NCI-H526 (cell line): ENCODE data around the gene ATP5F1E.
"Not testable (repeated sequence)": the region's sequence is repeated elsewhere in the genome, so short reads cannot be mapped to it uniquely, and the experiment has no call there.

Experiments
- DNase-seq, 2 experiments: peaks; one replicate each; lab custom pipeline; 2025; lab: John Stamatoyannopoulos, UW

The ATP5F1E gene

GRCh38 chr20:59019217-59019616 is 12.9 kb downstream of the ATP5F1E start, which contains the start of gene TUBB1:
TSS of gene TUBB1 (plus strand) at chr20:59019429. CDS start at chr20:59019523, 94 bp downstream.
- no peak for DNase-seq

- DNase-seq: no peak
Observed at GRCh38 chr20:59018817-59019216, 13.3 kb downstream of the ATP5F1E start.

- DNase-seq: no peak
Observed at GRCh38 chr20:59017493-59018231, 14.5 kb downstream of the ATP5F1E start.

- no peak for DNase-seq
Observed at GRCh38 chr20:59016795-59017492, 15.2 kb downstream of the ATP5F1E start.

DNA sequence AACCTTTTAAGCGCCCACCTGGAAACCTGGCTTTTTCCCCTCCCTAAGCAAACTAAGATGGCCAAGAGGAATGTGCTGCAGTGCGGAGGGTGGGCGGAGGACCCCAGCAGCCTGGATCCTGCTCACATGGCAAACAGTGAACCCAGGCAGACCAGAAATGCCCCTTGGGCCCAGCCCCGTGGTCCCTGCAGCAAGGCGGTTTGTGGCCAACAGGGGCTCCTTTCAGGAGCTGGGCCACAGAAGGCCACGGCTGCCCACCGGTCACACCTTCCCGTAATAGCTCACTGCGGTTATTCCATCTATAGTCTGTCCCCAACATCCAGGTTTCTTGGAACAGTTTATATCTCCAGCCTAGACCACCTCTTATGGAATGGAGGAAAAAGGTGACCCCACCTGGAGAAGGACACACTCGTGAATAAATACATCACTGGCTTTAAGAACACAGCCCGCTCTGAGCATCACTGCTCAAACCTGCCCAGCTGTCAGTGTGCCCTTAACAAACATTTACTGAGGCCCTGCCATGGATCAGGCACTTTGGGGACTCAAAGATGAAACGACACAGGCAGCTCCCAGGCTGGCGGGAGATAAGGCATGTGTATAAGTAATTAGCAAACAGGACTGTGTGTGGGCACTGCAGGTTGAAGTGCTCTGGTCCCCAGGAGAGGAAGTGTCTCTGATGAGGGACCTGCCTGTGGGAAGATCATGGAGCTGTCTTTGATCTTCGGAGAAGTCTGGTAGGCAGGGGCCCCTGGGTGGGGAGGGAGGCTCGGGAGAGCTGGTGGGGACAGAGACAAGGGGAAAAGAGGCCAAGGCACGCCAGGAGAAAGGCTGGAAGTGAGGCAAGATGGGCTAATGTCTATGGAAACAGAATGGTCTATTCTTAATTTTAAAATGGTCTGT is 16.1 kb downstream of the ATP5F1E start:
- DNase-seq: no peak

DNA sequence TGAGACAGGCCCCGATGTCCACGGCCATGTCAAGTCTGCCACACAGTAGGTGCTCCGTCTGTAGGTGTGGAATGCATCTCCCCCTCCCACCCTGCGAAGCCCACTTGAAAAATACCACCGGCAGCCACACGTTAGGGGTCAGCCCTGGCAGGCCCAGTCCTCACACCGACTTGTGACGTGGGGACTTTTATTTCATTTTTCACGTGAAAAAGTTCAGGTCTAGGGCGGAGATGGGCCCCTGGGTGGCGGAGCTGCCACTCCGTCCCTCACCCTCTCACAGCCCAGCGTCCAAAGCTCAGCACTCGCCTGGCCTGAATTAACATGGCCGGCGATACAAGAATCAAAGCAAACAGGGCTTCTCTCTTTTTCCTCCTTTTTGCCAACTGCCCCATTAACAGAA is 16.7 kb downstream of the ATP5F1E start:
- no peak for DNase-seq

DNA sequence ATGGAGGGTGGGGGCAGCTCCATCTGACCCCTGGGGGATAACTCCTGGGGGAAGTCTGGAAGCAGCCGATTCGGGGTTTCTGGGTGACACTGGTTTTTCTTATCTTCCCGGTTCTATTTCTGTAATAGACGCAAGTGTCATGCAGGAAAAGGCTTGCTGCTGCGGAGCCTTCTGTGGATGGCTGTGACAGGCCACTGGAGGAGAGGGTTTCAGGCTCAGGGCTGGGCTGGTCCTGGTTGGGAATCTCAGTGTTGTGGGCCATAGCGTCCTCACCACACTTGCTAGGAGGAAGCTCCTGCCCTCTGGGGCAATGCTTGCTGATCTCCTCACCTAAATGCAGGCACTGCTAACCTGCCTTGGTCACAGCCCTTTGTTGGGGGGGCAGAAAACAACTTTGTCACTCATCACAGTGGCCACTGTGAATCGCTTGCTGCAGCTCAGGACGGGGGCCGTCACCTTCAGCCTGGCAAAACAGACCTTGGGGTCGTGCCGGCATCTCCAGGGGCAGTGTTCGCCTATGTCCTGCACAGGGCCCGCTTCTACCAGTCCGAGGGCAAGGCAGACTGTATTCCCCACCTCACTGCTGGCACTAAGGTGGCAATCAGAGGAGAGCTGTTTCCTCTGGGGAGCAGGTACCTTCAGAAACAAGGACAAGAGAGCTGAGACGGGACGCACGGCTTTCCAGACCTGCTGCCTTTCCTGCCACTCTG is 17.3 kb downstream of the ATP5F1E start:
- no peak for DNase-seq

DNA sequence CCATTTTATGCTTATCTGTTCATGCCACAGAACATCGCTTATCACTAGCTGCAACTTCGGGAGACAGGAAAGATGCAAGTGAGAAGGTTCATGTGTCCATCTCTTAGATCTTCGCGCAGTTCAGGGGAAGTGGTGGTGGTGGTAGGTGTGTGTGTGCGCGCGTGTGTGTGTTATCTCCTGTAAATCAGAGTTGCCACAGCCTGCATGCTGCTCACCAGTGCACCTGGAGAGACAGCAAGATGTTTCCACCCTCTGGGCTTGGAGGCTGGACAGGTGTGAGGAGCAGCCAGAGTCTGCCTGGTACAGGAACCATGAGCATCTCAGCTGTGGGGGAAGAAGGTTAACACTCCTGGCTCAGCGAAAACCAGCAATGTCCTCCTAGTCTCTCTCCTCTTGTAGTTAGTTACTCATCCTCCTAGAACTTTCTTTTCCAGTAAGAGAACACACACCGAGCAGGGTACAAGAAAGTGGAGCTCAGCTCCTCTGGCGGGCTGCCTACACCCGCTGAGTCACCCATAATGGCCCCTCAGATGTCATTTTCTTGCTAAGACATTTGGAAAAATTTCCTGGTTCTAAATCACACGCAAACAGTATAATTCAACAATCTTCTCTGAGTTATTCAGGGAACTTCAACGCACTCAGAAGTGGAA is 18.1 kb downstream of the ATP5F1E start:
- no peak for DNase-seq

- DNase-seq: no peak
Observed at GRCh38 chr20:59013031-59013951, 18.8 kb downstream of the ATP5F1E start.

DNA sequence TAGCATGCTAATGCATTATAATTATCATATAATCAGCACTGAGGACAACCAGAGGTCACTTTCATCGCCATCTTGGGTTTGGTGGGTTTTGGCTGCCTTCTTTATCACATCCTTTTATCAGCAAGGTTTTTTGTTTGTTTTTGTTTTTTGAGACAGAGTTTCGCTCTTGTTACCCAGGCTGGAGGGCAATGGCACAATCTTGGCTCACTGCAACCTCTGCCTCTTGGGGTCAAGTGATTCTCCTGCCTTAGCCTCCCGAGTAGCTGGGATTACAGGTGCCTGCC is 20.3 kb downstream of the ATP5F1E start:
- DNase-seq: not testable (repeated sequence)

DNA sequence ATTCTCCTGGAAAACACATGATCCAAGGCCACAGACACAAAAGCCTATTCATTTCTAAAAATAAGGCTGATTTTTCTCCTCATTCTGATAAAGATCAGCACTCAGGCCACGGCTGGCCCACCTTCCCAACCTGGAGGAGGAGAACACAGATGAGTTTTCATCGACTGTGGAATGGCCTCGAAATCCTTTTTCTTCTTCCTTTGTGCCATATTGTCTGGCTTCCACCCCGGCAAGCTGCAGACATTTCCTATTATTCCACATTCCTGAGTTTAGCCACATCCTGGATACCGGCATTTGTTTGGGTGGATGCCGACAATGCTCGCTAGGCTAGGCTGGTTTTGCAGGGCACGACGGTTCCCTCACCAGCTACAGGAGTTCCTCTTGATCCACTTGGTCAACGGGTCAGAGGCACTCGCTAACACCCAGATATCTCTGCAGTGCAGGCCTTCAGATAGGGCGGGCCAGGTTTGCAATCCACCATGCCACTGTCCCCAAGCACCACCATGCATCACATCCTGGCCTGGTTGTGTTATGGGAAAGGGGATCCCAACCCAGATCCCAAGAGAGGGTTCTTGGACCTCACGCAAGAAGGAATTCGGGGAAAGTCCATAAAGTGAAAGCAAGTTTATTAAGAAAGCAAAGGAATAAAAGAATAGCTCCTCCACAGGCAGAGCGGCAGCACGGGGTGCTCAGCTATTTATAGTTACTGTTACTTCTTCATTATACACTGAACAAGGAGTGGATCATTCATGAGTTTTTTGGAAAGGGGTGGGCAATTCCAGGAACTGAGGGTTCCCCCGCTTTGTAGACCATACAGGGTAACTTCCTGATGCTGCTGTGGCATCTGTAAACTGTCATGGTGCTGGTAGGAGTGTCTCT is 20.9 kb downstream of the ATP5F1E start:
- DNase-seq: no peak

GRCh38 chr20:59010321-59010994 is 21.7 kb downstream of the ATP5F1E start:
- no peak for DNase-seq

DNA sequence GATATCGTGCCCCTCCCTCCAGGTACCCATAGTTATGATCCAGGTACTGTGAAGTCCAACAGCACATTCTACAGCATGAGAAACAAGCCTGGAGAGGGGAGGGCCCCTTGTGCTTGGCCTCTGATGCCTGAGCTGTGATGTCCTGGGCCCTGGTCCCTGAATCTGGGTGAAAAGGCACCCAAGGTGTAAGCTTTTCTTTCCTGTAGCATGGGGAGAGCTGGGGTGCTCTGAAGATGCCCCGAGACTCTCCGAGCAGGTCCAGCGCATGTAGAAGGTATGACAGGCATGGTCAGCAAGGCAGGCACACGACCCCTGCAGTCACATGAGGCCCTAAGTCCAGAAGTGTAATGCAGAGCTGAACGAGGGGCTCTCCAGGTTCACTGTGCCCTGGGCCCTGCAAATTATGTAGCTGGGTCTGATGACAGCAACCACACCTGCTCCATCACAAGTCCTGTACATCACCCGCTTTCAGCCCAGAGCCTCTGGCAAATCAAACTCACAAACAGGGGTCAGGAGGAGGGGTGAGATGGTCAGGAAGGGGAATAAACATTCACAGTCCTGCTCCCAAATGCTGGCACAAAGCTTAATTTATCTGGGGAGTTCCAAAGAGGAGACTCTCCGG is 23.3 kb downstream of the ATP5F1E start:
- DNase-seq: no peak

DNA sequence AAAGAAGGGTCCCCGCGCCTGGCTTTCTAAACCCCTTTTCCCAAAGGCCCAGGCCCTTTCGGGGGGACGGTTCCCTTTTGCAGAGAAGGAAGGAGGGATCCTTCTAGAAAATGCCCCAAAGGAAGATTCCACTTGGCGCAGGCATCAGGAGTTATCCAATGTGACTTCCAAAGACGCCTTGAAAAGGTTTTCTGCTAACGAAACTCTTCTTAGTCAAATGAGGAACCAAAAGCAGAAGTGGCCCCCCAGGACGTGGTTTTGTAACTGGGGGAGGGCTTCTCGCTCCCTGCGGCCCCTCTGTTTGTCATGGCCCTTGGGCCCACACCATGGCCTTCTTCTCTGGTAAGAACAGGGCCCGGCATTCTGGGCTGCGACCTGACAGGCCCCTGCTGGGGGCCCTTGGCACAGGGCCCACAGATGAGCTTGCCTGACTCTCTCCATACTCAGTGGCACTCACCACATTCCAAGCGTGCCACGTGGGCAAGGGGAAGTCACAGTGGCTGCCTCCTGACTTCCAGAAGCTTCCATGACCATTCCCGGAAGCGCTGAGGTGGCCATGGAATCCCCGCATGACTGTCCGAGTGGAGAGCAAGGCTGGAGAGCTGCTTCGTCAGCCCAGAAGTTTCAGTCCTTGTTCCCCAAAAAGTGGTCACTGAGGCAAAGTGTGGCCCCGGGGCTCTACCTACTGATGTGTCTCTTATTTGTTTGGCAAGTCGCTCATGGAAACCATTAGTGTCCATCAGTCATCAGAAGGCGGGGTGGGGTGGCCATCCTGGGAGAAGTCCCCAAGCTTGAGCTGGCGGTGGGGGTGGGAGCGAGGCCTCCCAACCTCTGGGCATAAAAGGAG is 24.2 kb downstream of the ATP5F1E start:
- DNase-seq: no peak

- no peak for DNase-seq
Observed at GRCh38 chr20:59006864-59007664, 25.1 kb downstream of the ATP5F1E start, which contains the start of gene CTSZ. TSS of gene CTSZ (minus strand) at chr20:59007254. CDS start at chr20:59007128, 126 bp downstream.

DNA sequence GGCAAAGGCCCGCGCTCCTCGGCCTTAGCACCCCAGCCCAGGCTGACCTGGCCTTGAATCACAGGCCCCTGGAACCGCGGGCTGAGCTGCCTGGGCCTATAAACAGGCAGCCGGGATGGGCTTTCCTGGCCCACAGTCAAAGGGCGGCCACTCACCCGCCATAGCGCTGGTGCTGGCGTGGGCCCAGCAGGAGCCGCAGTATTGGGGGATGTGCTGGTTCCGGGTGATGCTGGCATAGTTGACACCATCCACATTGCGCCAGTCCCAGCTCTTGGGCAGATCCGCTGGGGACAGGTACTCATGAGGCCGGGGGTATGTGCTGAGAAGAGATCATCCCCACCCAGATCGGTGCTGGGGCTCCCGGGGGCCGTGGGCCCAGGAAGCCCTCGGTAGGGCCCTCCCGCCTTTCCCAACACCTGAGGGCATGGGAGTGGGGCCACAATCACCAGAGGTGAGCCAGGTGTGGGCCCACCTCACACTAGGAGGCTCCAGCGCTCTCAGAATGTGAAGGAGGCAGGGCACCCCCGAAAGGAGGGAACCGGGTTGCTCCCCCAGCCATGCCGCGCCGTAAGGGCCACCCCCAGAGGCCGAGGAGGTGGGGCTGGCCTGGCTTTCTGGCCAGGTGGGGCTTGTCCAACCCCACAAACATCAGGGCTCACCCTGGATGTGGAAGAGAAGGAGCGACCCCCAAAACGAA is 25.8 kb downstream of the ATP5F1E start:
- no peak for DNase-seq
